K562 (cell line): ENCODE data around the gene LOXL3. TPM values are rescaled to one million over a fixed set of nuclear protein-coding genes. Genes with fewer than 3 reads are reported as not detected.

ENCODE experiments used
- CBFA2T2 ChIP-seq: fragments of 450-650 bp; conservative IDR thresholded peaks from 2 replicates; pipeline ENCODE4 v1.6.1; 2017; ENCODE audit warnings: mild to moderate bottlenecking
- CBX3 ChIP-seq, 2 experiments: IDR thresholded peaks; 1 replicate in 1 of 2; 2 replicates in 1 of 2; pipeline ENCODE4 v1.6.1; 2012; ENCODE audit warnings: inconsistent platforms in 2 of 2, low read length in 2 of 2, borderline replicate concordance in 1 of 2, control low read depth in 1 of 2
- CXXC5 ChIP-seq: fragments of 250-450 bp; sonication (Bioruptor Pico); IDR thresholded peaks from 2 replicates; pipeline ENCODE4 v1.8.0; 2022; ENCODE audit warnings: inconsistent platforms, mild to moderate bottlenecking, moderate library complexity
- DPF2 ChIP-seq: fragments of 450-650 bp; IDR thresholded peaks from 2 replicates; pipeline ENCODE4 v1.6.1; 2016
- HDAC3 ChIP-seq: fragments of 450-650 bp; IDR thresholded peaks from 2 replicates; pipeline ENCODE4 v1.6.1; 2018; ENCODE audit warnings: borderline replicate concordance, mild to moderate bottlenecking, moderate library complexity; ENCODE audit not compliant: partially characterized antibody
- MAZ ChIP-seq, 2 experiments: fragments of 450-650 bp in 1 of 2; sonication (generic) in 1 of 2; formaldehyde crosslinking; IDR thresholded peaks in 1 of 2; conservative IDR thresholded peaks in 1 of 2; 2 replicates each; pipeline versions ENCODE4 v1.4.0 to v1.5.0; 2020; ENCODE audit warnings: mild to moderate bottlenecking in 1 of 2, missing genetic modification reagents in 1 of 2
- MXI1 ChIP-seq: IDR thresholded peaks from 2 replicates; pipeline ENCODE4 v1.6.1; 2011; ENCODE audit warnings: low read depth, mild to moderate bottlenecking, improper control_type of control experiment, low read length
- MYC ChIP-seq, 2 experiments: fragments of 250-450 bp in 1 of 2; sonication (Bioruptor Pico) in 1 of 2; IDR thresholded peaks; 2 replicates each; pipeline versions ENCODE4 v1.5.1 to v1.6.1; 2012 to 2021; ENCODE audit warnings: low read depth in 2 of 2, borderline replicate concordance in 1 of 2, improper control_type of control experiment in 1 of 2, low read length in 1 of 2, mild to moderate bottlenecking in 1 of 2, moderate library complexity in 1 of 2
- RFX1 ChIP-seq: fragments of 450-650 bp; IDR thresholded peaks from 2 replicates; pipeline ENCODE4 v1.6.1; 2016; ENCODE audit warnings: mild to moderate bottlenecking, moderate library complexity
- SMAD3 ChIP-seq: fragments of 450-650 bp; formaldehyde crosslinking; conservative IDR thresholded peaks from 2 replicates; pipeline ENCODE4 v1.4.0; 2020; ENCODE audit warnings: mild to moderate bottlenecking
- XRCC4 ChIP-seq: IDR thresholded peaks from one replicate; pipeline ENCODE4 v1.6.1; 2011; ENCODE audit not compliant: insufficient read depth, insufficient read length; ENCODE audit errors: extremely low read depth
- ZNF133 ChIP-seq: fragments of 250-450 bp; sonication (Bioruptor Pico); IDR thresholded peaks from 2 replicates; pipeline ENCODE4 v1.4.0; 2020; ENCODE audit warnings: mild to moderate bottlenecking
- polyA plus RNA-seq, 8 experiments: library from polyadenylated mRNA; depleted of rRNA in 4 of 8; stranded (reverse) in 5 of 8; unstranded in 3 of 8; fragments of >200 nt; fragmentation: Nextera tagmentation in 2 of 8; fragmentation: Illumina TruSeq in 1 of 8; extraction: Ambion mirVana in 2 of 8; extraction: Trizol in 1 of 8; gene quantifications; 2 replicates each; pipeline versions ENCODE4 v1.2.1 to v1.2.3, GENCODE V29; 2011 to 2014; ENCODE audit warnings: inconsistent platforms in 1 of 8, missing spikeins in 1 of 8
- total RNA-seq, 7 experiments: library from RNA; depleted of rRNA in 6 of 7; stranded (reverse); fragments of >200 nt in 6 of 7; fragmentation: Illumina TruSeq in 2 of 7; extraction: Trizol in 2 of 7; gene quantifications; 2 replicates each; pipeline versions ENCODE4 v1.2.1 to v1.2.3, GENCODE V29; 2011 to 2021; ENCODE audit warnings: low replicate concordance in 1 of 7
- TF ChIP-seq, protein P1 (sequence below): sonication (generic); formaldehyde crosslinking; IDR thresholded peaks from 2 replicates; pipeline ENCODE4 v1.8.0; 2022; ENCODE audit warnings: mild to moderate bottlenecking, missing genetic modification reagents
- TF ChIP-seq, protein P2 (sequence below): fragments of 450-650 bp; IDR thresholded peaks from 2 replicates; pipeline ENCODE4 v1.6.1; 2014; ENCODE audit warnings: low read depth, mild to moderate bottlenecking, moderate library complexity, borderline replicate concordance
- TF ChIP-seq, protein P3 (sequence below): fragments of 450-650 bp; IDR thresholded peaks from 2 replicates; pipeline ENCODE4 v1.6.1; 2016
- TF ChIP-seq, protein P4 (sequence below): sonication (generic); formaldehyde crosslinking; IDR thresholded peaks from 2 replicates; pipeline ENCODE4 v1.8.0; 2023; ENCODE audit warnings: missing genetic modification reagents, mild to moderate bottlenecking, borderline replicate concordance

LOXL3 gene
- total and polyA plus RNA-seq, 9 of the 15 experiments (the other 6 are each of a cell fraction or from before 2014, with no cell fraction given), result 0.22 to 0.99 (median 0.31) TPM

DNA sequence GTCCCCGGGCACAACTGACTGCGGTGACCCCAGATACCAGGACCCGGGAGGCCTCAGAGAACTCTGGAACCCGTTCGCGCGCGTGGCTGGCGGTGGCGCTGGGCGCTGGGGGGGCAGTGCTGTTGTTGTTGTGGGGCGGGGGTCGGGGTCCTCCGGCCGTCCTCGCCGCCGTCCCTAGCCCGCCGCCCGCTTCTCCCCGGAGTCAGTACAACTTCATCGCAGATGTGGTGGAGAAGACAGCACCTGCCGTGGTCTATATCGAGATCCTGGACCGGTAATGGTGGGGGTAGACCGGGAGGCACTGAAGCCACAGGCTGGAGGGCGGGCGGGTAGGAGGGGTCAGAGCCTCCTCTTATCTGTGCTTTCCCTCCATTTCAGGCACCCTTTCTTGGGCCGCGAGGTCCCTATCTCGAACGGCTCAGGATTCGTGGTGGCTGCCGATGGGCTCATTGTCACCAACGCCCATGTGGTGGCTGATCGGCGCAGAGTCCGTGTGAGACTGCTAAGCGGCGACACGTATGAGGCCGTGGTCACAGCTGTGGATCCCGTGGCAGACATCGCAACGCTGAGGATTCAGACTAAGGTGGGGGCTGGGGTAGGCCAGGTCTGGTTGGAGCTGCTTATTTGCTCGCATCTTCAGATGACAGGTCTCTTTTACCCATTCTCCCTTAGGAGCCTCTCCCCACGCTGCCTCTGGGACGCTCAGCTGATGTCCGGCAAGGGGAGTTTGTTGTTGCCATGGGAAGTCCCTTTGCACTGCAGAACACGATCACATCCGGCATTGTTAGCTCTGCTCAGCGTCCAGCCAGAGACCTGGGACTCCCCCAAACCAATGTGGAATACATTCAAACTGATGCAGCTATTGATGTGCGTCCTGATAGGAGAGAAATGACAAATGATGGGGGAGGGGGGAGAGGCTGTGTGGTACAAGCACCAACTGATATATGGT lies 23.2 kb downstream of the LOXL3 start (continued):
- TF ChIP-seq, protein P1, sequence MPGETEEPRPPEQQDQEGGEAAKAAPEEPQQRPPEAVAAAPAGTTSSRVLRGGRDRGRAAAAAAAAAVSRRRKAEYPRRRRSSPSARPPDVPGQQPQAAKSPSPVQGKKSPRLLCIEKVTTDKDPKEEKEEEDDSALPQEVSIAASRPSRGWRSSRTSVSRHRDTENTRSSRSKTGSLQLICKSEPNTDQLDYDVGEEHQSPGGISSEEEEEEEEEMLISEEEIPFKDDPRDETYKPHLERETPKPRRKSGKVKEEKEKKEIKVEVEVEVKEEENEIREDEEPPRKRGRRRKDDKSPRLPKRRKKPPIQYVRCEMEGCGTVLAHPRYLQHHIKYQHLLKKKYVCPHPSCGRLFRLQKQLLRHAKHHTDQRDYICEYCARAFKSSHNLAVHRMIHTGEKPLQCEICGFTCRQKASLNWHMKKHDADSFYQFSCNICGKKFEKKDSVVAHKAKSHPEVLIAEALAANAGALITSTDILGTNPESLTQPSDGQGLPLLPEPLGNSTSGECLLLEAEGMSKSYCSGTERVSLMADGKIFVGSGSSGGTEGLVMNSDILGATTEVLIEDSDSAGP (CRISPR knock-in tag), result no peak
- TF ChIP-seq CXXC5 (CRISPR knock-in tag) (peak; percentile 84), MYC (IDR thresholded peaks at IDR 0.05; ENCODE audit: low read depth, low read length) (peak; percentile 91), MYC (CRISPR knock-in tag; IDR thresholded peaks at IDR 0.05; ENCODE audit: borderline replicate concordance, low read depth) (no peak; the same call in 1 of the 2 replicates), SMAD3 (CRISPR knock-in tag) (no peak), ZNF133 (CRISPR knock-in tag) (no peak), MXI1 (0 out of 2 replicates have a peak, but pooled peaks have one; percentile 48), DPF2 (peak; percentile 80), CBFA2T2 (peak; percentile 87), RFX1 (no peak; the same call in 1 of the 2 replicates), MAZ (CRISPR knock-in tag; conservative IDR thresholded peaks at IDR 0.05 in 1 of 2, IDR thresholded peaks at IDR 0.05 in 1 of 2) (peak; percentile 20 to 77; a peak in 3 of 4 replicates), HDAC3 (peak; percentile 48), XRCC4 (no peak), CBX3 (IDR thresholded peaks at IDR 0.05; ENCODE audit: borderline replicate concordance in 1 of 2, low read length in 2 of 2) (peak in 1 of 2 experiments; percentile 85; a peak in 1 of 3 replicates)
- TF ChIP-seq, protein P2, sequence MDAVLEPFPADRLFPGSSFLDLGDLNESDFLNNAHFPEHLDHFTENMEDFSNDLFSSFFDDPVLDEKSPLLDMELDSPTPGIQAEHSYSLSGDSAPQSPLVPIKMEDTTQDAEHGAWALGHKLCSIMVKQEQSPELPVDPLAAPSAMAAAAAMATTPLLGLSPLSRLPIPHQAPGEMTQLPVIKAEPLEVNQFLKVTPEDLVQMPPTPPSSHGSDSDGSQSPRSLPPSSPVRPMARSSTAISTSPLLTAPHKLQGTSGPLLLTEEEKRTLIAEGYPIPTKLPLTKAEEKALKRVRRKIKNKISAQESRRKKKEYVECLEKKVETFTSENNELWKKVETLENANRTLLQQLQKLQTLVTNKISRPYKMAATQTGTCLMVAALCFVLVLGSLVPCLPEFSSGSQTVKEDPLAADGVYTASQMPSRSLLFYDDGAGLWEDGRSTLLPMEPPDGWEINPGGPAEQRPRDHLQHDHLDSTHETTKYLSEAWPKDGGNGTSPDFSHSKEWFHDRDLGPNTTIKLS, result peak; percentile 66; the same call in 1 of the 2 replicates
- TF ChIP-seq, protein P3, sequence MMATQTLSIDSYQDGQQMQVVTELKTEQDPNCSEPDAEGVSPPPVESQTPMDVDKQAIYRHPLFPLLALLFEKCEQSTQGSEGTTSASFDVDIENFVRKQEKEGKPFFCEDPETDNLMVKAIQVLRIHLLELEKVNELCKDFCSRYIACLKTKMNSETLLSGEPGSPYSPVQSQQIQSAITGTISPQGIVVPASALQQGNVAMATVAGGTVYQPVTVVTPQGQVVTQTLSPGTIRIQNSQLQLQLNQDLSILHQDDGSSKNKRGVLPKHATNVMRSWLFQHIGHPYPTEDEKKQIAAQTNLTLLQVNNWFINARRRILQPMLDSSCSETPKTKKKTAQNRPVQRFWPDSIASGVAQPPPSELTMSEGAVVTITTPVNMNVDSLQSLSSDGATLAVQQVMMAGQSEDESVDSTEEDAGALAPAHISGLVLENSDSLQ, result peak; percentile 21; the same call in 1 of the 2 replicates
- TF ChIP-seq, protein P4, sequence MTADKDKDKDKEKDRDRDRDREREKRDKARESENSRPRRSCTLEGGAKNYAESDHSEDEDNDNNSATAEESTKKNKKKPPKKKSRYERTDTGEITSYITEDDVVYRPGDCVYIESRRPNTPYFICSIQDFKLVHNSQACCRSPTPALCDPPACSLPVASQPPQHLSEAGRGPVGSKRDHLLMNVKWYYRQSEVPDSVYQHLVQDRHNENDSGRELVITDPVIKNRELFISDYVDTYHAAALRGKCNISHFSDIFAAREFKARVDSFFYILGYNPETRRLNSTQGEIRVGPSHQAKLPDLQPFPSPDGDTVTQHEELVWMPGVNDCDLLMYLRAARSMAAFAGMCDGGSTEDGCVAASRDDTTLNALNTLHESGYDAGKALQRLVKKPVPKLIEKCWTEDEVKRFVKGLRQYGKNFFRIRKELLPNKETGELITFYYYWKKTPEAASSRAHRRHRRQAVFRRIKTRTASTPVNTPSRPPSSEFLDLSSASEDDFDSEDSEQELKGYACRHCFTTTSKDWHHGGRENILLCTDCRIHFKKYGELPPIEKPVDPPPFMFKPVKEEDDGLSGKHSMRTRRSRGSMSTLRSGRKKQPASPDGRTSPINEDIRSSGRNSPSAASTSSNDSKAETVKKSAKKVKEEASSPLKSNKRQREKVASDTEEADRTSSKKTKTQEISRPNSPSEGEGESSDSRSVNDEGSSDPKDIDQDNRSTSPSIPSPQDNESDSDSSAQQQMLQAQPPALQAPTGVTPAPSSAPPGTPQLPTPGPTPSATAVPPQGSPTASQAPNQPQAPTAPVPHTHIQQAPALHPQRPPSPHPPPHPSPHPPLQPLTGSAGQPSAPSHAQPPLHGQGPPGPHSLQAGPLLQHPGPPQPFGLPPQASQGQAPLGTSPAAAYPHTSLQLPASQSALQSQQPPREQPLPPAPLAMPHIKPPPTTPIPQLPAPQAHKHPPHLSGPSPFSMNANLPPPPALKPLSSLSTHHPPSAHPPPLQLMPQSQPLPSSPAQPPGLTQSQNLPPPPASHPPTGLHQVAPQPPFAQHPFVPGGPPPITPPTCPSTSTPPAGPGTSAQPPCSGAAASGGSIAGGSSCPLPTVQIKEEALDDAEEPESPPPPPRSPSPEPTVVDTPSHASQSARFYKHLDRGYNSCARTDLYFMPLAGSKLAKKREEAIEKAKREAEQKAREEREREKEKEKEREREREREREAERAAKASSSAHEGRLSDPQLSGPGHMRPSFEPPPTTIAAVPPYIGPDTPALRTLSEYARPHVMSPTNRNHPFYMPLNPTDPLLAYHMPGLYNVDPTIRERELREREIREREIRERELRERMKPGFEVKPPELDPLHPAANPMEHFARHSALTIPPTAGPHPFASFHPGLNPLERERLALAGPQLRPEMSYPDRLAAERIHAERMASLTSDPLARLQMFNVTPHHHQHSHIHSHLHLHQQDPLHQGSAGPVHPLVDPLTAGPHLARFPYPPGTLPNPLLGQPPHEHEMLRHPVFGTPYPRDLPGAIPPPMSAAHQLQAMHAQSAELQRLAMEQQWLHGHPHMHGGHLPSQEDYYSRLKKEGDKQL (CRISPR knock-in tag), result no peak
